ENCODE data around the gene LRRTM3. TPM values are rescaled to one million over a fixed set of nuclear protein-coding genes. Genes with fewer than 3 reads are reported as not detected.

LRRTM3 gene
- polyA plus RNA-seq, 1 of the 3 experiments (the other 2 are of a cell fraction) = not detected

GRCh38 chr10:67076144-67076543 lies 150.3 kb downstream of the LRRTM3 start:
- ChIA-PET CTCF (no interaction called here), POLR2A (no interaction called here)
- Histone ChIP-seq H3K9me3 (no peaks in the 10 kb centered on the region), H4K20me1 (ENCODE audit: insufficient read depth) (no peaks in the 10 kb centered on the region), H3K4me2 (no peak overlapping the region), H3K79me2 (ENCODE audit: insufficient read depth) (no peaks in the 10 kb centered on the region), H3K27ac (ENCODE audit: low read depth in 2 of 2, low read length in 1 of 2) (no peak overlapping the region), H3K9me2 (no peaks in the 10 kb centered on the region), H3K27me3 (ENCODE audit: insufficient read depth) (peaks cover 10% of the 10 kb centered on the region; the same call in 1 of the 2 replicates), H3K4me3 (ENCODE audit: low read depth in 2 of 2, low read length in 1 of 2) (no peak overlapping the region), H3K9ac (no peak overlapping the region), H3F3A (replicated peaks; ENCODE audit: insufficient read depth) (no peaks in the 10 kb centered on the region), H3K4me1 (ENCODE audit: control insufficient read depth in 1 of 2, insufficient read depth in 2 of 2, low read depth in 1 of 2, low read length in 1 of 2) (no peaks in the 10 kb centered on the region), H3K36me3 (replicated peaks in 1 of 2; ENCODE audit: control insufficient read depth in 1 of 2, insufficient read depth in 2 of 2, low read length in 1 of 2) (no peaks in the 10 kb centered on the region), H2AFZ (ENCODE audit: low read depth) (no peak overlapping the region)
- TF ChIP-seq FOXM1 (IDR thresholded peaks at IDR 0.05; ENCODE audit: low read depth) (no peak), POLR2AphosphoS5 (IDR thresholded peaks at IDR 0.05; ENCODE audit: low read depth, low read length) (no peak), MXI1 (IDR thresholded peaks at IDR 0.05; ENCODE audit: low read depth, low read length) (no peak), RAD21 (IDR thresholded peaks at IDR 0.05; ENCODE audit: low read length) (no peak), YY1 (IDR thresholded peaks at IDR 0.05; ENCODE audit: low read depth) (no peak), RCOR1 (IDR thresholded peaks at IDR 0.05; ENCODE audit: low read length) (no peak)
- DNase-seq = no peak

- H3K9me2 ChIP-seq = no peaks in the 10 kb centered on the region
- no peak overlapping the region for H3K27ac ChIP-seq (ENCODE audit: low read depth in 2 of 2, low read length in 1 of 2)
- CTCF ChIA-PET = no interaction called here
- no peak overlapping the region for H2AFZ ChIP-seq (ENCODE audit: low read depth)
- TF ChIP-seq MEF2A (IDR thresholded peaks at IDR 0.05; ENCODE audit: borderline replicate concordance, low read depth) (no peak), RXRA (IDR thresholded peaks at IDR 0.05; ENCODE audit: borderline replicate concordance, low read depth) (no peak), FOXM1 (IDR thresholded peaks at IDR 0.05; ENCODE audit: low read depth) (no peak), NRF1 (IDR thresholded peaks at IDR 0.05; ENCODE audit: low read depth, low read length) (no peak), CHD2 (IDR thresholded peaks at IDR 0.05; ENCODE audit: low read length, partially characterized antibody) (no peak), SMC3 (IDR thresholded peaks at IDR 0.05; ENCODE audit: low read depth, low read length) (no peak), TCF12 (IDR thresholded peaks at IDR 0.05) (no peak), CTCF (IDR thresholded peaks at IDR 0.05) (no peak), TAF1 (IDR thresholded peaks at IDR 0.05; ENCODE audit: borderline replicate concordance, low read depth, low read length) (no peak), FOSL2 (IDR thresholded peaks at IDR 0.05; ENCODE audit: borderline replicate concordance, low read depth) (no peak), MAX (IDR thresholded peaks at IDR 0.05; ENCODE audit: low read depth) (no peak)
- peaks cover 10% of the 10 kb centered on the region; the same call in 1 of the 2 replicates for H3K27me3 ChIP-seq (ENCODE audit: insufficient read depth)
- no peaks in the 10 kb centered on the region for H3K79me2 ChIP-seq (ENCODE audit: insufficient read depth)
- no peaks in the 10 kb centered on the region for H3K9me3 ChIP-seq
- no peaks in the 10 kb centered on the region for H4K20me1 ChIP-seq (ENCODE audit: insufficient read depth)
- no peaks in the 10 kb centered on the region for H3K36me3 ChIP-seq (replicated peaks in 1 of 2; ENCODE audit: control insufficient read depth in 1 of 2, insufficient read depth in 2 of 2, low read length in 1 of 2)
- 3% methylated on average over 1 of the region's 1 CpG for WGBS (ENCODE audit: low lambda C conversion rate)
- H3K4me1 ChIP-seq (ENCODE audit: control insufficient read depth in 1 of 2, insufficient read depth in 2 of 2, low read depth in 1 of 2, low read length in 1 of 2) = no peaks in the 10 kb centered on the region
- POLR2A ChIA-PET = no interaction called here
- no peak overlapping the region for H3K4me3 ChIP-seq (ENCODE audit: low read depth in 2 of 2, low read length in 1 of 2)
- no peaks in the 10 kb centered on the region for H3F3A ChIP-seq (replicated peaks; ENCODE audit: insufficient read depth)
- DNase-seq = no peak
- no peak overlapping the region for H3K4me2 ChIP-seq
- H3K9ac ChIP-seq = no peak overlapping the region
Measured at GRCh38 chr10:67077376-67077775, 151.5 kb downstream of the LRRTM3 start.
